Panc1 (cell line): ENCODE data around the gene MTHFD1L. TPM values are rescaled to one million over a fixed set of nuclear protein-coding genes. Genes with fewer than 3 reads are reported as not detected.

Source experiments
- ATAC-seq: fragments of 200-7000 bp; cut with Tn5 transposase; 2 replicates; pipeline ENCODE4 v1.9.1; 2020; ENCODE audit warnings: mild to moderate bottlenecking, moderate library complexity
- BruUV-seq: library from RNA; stranded (reverse); fragments of 400-500 nt; replicated peaks from 2 replicates; lab custom pipeline; 2021; lab: Mats Ljungman, UMichigan
- CTCF ChIA-PET: fragments of 300-600 bp; sonication (Branson Sonifier 250); formaldehyde crosslinking; loops from one replicate; lab custom pipeline; 2022; ENCODE audit warnings: antibody characterized with exemption; lab: Charles Lee
- POLR2A ChIA-PET: fragments of 300-600 bp; sonication (Branson Sonifier 250); formaldehyde crosslinking; loops from one replicate; lab custom pipeline; 2022; ENCODE audit warnings: antibody characterized with exemption; lab: Charles Lee
- DNase-seq: peaks from one replicate; pipeline ENCODE4 v3.0.0-alpha.2; 2010; ENCODE audit warnings: low read depth, low spot score
- H3K27ac ChIP-seq: 2 replicates; pipeline ENCODE4 v1.5.1; 2011; ENCODE audit warnings: mild to moderate bottlenecking, low read length, inconsistent platforms
- H3K27me3 ChIP-seq: fragments of 200-500 bp; sonication (Bioruptor generic); 2 replicates; pipeline ENCODE4 v1.6.0; 2014; ENCODE audit warnings: low read length, inconsistent platforms; ENCODE audit not compliant: control insufficient read depth, insufficient read depth
- H3K36me3 ChIP-seq: fragments of 200-500 bp; sonication (Bioruptor generic); 2 replicates; pipeline ENCODE4 v1.5.1; 2014; ENCODE audit warnings: inconsistent platforms, mild to moderate bottlenecking, low read length, moderate library complexity; ENCODE audit not compliant: control insufficient read depth, insufficient read depth
- H3K4me1 ChIP-seq: 2 replicates; pipeline ENCODE4 v1.5.1; 2011; ENCODE audit warnings: inconsistent platforms, mild to moderate bottlenecking, low read length, moderate library complexity; ENCODE audit not compliant: control insufficient read depth, insufficient read depth
- H3K4me3 ChIP-seq, 2 experiments: 2 replicates each; pipeline ENCODE4 v1.5.1; 2011 to 2012; ENCODE audit warnings: low read depth in 2 of 2, low read length in 2 of 2, mild to moderate bottlenecking in 2 of 2, inconsistent platforms in 1 of 2, moderate library complexity in 1 of 2
- H3K9me3 ChIP-seq: fragments of 200-500 bp; sonication (Bioruptor generic); 2 replicates; pipeline ENCODE4 v1.5.1; 2014; ENCODE audit warnings: low read depth, mild to moderate bottlenecking, inconsistent platforms, low read length, moderate library complexity; ENCODE audit not compliant: control insufficient read depth, insufficient read depth
- CTCF ChIP-seq: fragments of 450-650 bp; IDR thresholded peaks from 2 replicates; pipeline ENCODE4 v1.5.1; 2017; ENCODE audit warnings: mild to moderate bottlenecking
- POLR2AphosphoS5 ChIP-seq: IDR thresholded peaks from 2 replicates; pipeline ENCODE4 v1.6.1; 2012; ENCODE audit warnings: mild to moderate bottlenecking, low read depth, low read length, moderate library complexity
- SIN3A ChIP-seq: IDR thresholded peaks from 2 replicates; pipeline ENCODE4 v1.6.1; 2012; ENCODE audit warnings: low read depth, mild to moderate bottlenecking, low read length, moderate library complexity, borderline replicate concordance; ENCODE audit not compliant: insufficient read depth
- TCF7L2 ChIP-seq: IDR thresholded peaks from 2 replicates; pipeline ENCODE4 v1.6.1; 2011; ENCODE audit warnings: mild to moderate bottlenecking, low read depth, low read length, inconsistent platforms
- in situ Hi-C: cut with HindIII; loops from 2 replicates; pipeline ENCODE4 v1.10.0; 2016; ENCODE audit warnings: low sequenced_read_pairs, low pct_unique_long_range_greater_than_20kb
- intact Hi-C: fragments of 100-400 bp; cut with micrococcal nuclease; formaldehyde crosslinking; loops from one replicate; pipeline ENCODE4 v1.10.0; 2022; ENCODE audit not compliant: unreplicated experiment
- total RNA-seq: library from RNA; stranded (reverse); gene quantifications from one replicate; pipeline ENCODE4 v1.2.1, GENCODE V29; 2021; ENCODE audit not compliant: unreplicated experiment
- TF ChIP-seq, protein P1 (sequence below), 2 experiments: IDR thresholded peaks; 2 replicates each; pipeline ENCODE4 v1.6.1; 2011 to 2012; ENCODE audit warnings: low read depth in 2 of 2, control low read depth in 1 of 2, low read length in 1 of 2, mild to moderate bottlenecking in 1 of 2, moderate library complexity in 1 of 2; ENCODE audit not compliant: insufficient read depth in 1 of 2

MTHFD1L gene
- total RNA-seq, 1 experiment from 2014 or later, result 76.2 TPM

DNA sequence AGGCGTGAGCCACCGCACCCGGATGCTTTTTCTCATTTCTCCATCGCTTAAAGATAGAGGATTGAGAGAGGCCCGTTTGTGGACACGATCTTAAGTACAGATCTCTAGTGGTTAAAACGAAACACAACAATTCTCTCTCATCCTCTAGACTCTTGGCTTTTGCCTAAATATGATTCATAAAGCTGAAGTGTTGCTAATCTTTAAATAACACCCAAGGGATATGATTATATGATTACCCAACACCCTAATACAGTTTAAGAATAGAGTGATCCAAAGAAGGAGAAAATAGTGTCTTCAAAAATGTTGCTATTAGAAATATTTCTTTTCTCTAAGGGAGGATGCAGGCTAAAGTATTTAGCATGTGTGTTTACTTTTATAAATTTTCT lies 50.4 kb downstream of the MTHFD1L start:
- intact Hi-C loops, result no loop called here
- no peak overlapping the region for H3K4me3 ChIP-seq
- TF ChIP-seq CTCF (no peak), TCF7L2 (no peak), SIN3A (no peak)
- TF ChIP-seq, protein P1, sequence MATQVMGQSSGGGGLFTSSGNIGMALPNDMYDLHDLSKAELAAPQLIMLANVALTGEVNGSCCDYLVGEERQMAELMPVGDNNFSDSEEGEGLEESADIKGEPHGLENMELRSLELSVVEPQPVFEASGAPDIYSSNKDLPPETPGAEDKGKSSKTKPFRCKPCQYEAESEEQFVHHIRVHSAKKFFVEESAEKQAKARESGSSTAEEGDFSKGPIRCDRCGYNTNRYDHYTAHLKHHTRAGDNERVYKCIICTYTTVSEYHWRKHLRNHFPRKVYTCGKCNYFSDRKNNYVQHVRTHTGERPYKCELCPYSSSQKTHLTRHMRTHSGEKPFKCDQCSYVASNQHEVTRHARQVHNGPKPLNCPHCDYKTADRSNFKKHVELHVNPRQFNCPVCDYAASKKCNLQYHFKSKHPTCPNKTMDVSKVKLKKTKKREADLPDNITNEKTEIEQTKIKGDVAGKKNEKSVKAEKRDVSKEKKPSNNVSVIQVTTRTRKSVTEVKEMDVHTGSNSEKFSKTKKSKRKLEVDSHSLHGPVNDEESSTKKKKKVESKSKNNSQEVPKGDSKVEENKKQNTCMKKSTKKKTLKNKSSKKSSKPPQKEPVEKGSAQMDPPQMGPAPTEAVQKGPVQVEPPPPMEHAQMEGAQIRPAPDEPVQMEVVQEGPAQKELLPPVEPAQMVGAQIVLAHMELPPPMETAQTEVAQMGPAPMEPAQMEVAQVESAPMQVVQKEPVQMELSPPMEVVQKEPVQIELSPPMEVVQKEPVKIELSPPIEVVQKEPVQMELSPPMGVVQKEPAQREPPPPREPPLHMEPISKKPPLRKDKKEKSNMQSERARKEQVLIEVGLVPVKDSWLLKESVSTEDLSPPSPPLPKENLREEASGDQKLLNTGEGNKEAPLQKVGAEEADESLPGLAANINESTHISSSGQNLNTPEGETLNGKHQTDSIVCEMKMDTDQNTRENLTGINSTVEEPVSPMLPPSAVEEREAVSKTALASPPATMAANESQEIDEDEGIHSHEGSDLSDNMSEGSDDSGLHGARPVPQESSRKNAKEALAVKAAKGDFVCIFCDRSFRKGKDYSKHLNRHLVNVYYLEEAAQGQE (IDR thresholded peaks at IDR 0.05; ENCODE audit: insufficient read depth in 1 of 2, low read depth in 2 of 2, low read length in 1 of 2), result no peak
- H3K36me3 ChIP-seq, result peaks cover 5% of the 10 kb centered on the region
- H3K27ac ChIP-seq, result no peak overlapping the region
- in situ Hi-C loops, result no loop called here
- no peaks in the 10 kb centered on the region for H3K9me3 ChIP-seq
- DNase-seq (no peak), ATAC-seq (no peak)
- H3K27me3 ChIP-seq, result no peaks in the 10 kb centered on the region
- BruUV-seq, result no TSS peak
- ChIA-PET CTCF (no interaction called here), POLR2A (no interaction called here)
- H3K4me1 ChIP-seq, result no peaks in the 10 kb centered on the region

DNA sequence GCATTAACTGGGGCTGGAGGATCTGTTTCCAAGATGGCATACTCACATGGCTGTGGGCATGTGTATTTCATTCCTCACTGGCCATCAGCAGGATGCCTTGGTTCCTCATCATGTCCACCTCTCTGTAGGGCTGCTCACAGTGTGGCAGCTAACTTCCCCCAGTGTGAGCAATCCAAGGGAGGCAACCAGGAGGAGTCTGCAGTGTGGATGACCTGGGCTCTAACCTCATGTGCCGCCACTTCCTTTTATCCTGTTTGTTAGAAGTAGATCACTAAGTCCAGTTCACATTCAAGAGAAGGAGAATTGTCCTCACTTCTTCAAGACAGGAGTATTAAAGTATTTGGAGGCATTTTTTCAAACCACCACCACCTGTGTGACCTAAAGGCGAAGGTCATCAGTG lies 54.4 kb downstream of the MTHFD1L start:
- in situ Hi-C loops (no loop called here), intact Hi-C loops (no loop called here)
- BruUV-seq, result no TSS peak
- H3K27me3 ChIP-seq, result no peaks in the 10 kb centered on the region
- H3K4me1 ChIP-seq, result no peaks in the 10 kb centered on the region
- CTCF ChIA-PET, result no interaction called here
- POLR2A ChIA-PET, result no interaction called here
- H3K9me3 ChIP-seq, result no peaks in the 10 kb centered on the region
- H3K4me3 ChIP-seq, result no peak overlapping the region
- ATAC-seq, result no peak
- peaks cover 7% of the 10 kb centered on the region for H3K36me3 ChIP-seq
- TF ChIP-seq CTCF (no peak), TCF7L2 (no peak), SIN3A (no peak), POLR2AphosphoS5 (no peak)
- TF ChIP-seq, protein P1 (IDR thresholded peaks at IDR 0.05; ENCODE audit: insufficient read depth in 1 of 2, low read depth in 2 of 2, low read length in 1 of 2), result no peak
- H3K27ac ChIP-seq, result no peak overlapping the region
- DNase-seq, result no peak
